Measurements from ENCODE around the gene NPRL2.

NPRL2 gene

GRCh38 chr3:50324351-50325112, 26.0 kb downstream of the NPRL2 start:
- Histone ChIP-seq H3K4me3 (ENCODE audit: low read length) (no peak overlapping the region), H3K4me1 (ENCODE audit: insufficient read depth, low read length) (peaks cover 14% of the 10 kb centered on the region), H3K27ac (ENCODE audit: low read depth, low read length) (no peak overlapping the region), H3K36me3 (ENCODE audit: insufficient read depth, low read length) (peaks cover 28% of the 10 kb centered on the region), H3K9me3 (ENCODE audit: insufficient read depth, low read depth, low read length) (no peaks in the 10 kb centered on the region), H3K9ac (ENCODE audit: low read depth, low read length) (no peak overlapping the region), H3K27me3 (ENCODE audit: insufficient read depth, low read length) (no peaks in the 10 kb centered on the region)
- 72% methylated on average over 4 of the region's 4 CpGs for WGBS

- WGBS = 88% methylated on average over 5 of the region's 5 CpGs
- Histone ChIP-seq H3K9ac (ENCODE audit: low read depth, low read length) (no peak overlapping the region), H3K27ac (ENCODE audit: low read depth, low read length) (no peak overlapping the region), H3K4me1 (ENCODE audit: insufficient read depth, low read length) (peaks cover 14% of the 10 kb centered on the region), H3K9me3 (ENCODE audit: insufficient read depth, low read depth, low read length) (no peaks in the 10 kb centered on the region), H3K4me3 (ENCODE audit: low read length) (no peak overlapping the region), H3K36me3 (ENCODE audit: insufficient read depth, low read length) (peaks cover 32% of the 10 kb centered on the region), H3K27me3 (ENCODE audit: insufficient read depth, low read length) (no peaks in the 10 kb centered on the region)
Observed at GRCh38 chr3:50323614-50324199, 26.9 kb downstream of the NPRL2 start.

- 69% methylated on average over 4 of the region's 4 CpGs for WGBS
- H3K36me3 ChIP-seq (ENCODE audit: insufficient read depth, low read length) = peaks cover 38% of the 10 kb centered on the region
- H3K9ac ChIP-seq (ENCODE audit: low read depth, low read length) = no peak overlapping the region
- H3K27ac ChIP-seq (ENCODE audit: low read depth, low read length) = no peak overlapping the region
- H3K4me1 ChIP-seq (ENCODE audit: insufficient read depth, low read length) = peaks cover 14% of the 10 kb centered on the region
- peak overlapping the region; percentile 92; the same call in 1 of the 2 replicates for H3K4me3 ChIP-seq (ENCODE audit: low read length)
- no peaks in the 10 kb centered on the region for H3K9me3 ChIP-seq (ENCODE audit: insufficient read depth, low read depth, low read length)
- no peaks in the 10 kb centered on the region for H3K27me3 ChIP-seq (ENCODE audit: insufficient read depth, low read length)
Observed at GRCh38 chr3:50323092-50323600, 27.4 kb downstream of the NPRL2 start.

- WGBS = 8% methylated on average over 31 of the region's 31 CpGs
- peaks cover 43% of the 10 kb centered on the region for H3K36me3 ChIP-seq (ENCODE audit: insufficient read depth, low read length)
- H3K4me1 ChIP-seq (ENCODE audit: insufficient read depth, low read length) = peaks cover 14% of the 10 kb centered on the region
- peak within 1 kb of the TSS; percentile 92 for H3K4me3 ChIP-seq (ENCODE audit: low read length)
- H3K27me3 ChIP-seq (ENCODE audit: insufficient read depth, low read length) = no peaks in the 10 kb centered on the region
- H3K9me3 ChIP-seq (ENCODE audit: insufficient read depth, low read depth, low read length) = no peaks in the 10 kb centered on the region
- H3K27ac ChIP-seq (ENCODE audit: low read depth, low read length) = peak within 1 kb of the TSS; percentile 99
- peak within 1 kb of the TSS; percentile 95 for H3K9ac ChIP-seq (ENCODE audit: low read depth, low read length)
Observed at GRCh38 chr3:50322386-50323091, 28.0 kb downstream of the NPRL2 start, which contains the start of gene HYAL2. Gene HYAL2, minus strand, starts transcription at chr3:50322745. Its CDS starts 2,256 bp downstream, at chr3:50320489.

GRCh38 chr3:50322115-50322385, 28.5 kb downstream of the NPRL2 start:
- peaks cover 14% of the 10 kb centered on the region for H3K4me1 ChIP-seq (ENCODE audit: insufficient read depth, low read length)
- peak overlapping the region; percentile 92 for H3K4me3 ChIP-seq (ENCODE audit: low read length)
- peaks cover 47% of the 10 kb centered on the region for H3K36me3 ChIP-seq (ENCODE audit: insufficient read depth, low read length)
- H3K27me3 ChIP-seq (ENCODE audit: insufficient read depth, low read length) = no peaks in the 10 kb centered on the region
- peak overlapping the region; percentile 64 for H3K27ac ChIP-seq (ENCODE audit: low read depth, low read length)
- no peaks in the 10 kb centered on the region for H3K9me3 ChIP-seq (ENCODE audit: insufficient read depth, low read depth, low read length)
- peak overlapping the region; percentile 77 for H3K9ac ChIP-seq (ENCODE audit: low read depth, low read length)
- WGBS = 2% methylated on average over 14 of the region's 14 CpGs

- Histone ChIP-seq H3K4me3 (ENCODE audit: low read length) (peak overlapping the region; percentile 92), H3K27ac (ENCODE audit: low read depth, low read length) (peak overlapping the region; percentile 99), H3K9ac (ENCODE audit: low read depth, low read length) (peak overlapping the region; percentile 95), H3K27me3 (ENCODE audit: insufficient read depth, low read length) (no peaks in the 10 kb centered on the region), H3K36me3 (ENCODE audit: insufficient read depth, low read length) (peaks cover 52% of the 10 kb centered on the region), H3K4me1 (ENCODE audit: insufficient read depth, low read length) (peaks cover 17% of the 10 kb centered on the region), H3K9me3 (ENCODE audit: insufficient read depth, low read depth, low read length) (no peaks in the 10 kb centered on the region)
- under 1% methylated on average over 58 of the region's 59 CpGs for WGBS
Observed at GRCh38 chr3:50321336-50322114, 29.1 kb downstream of the NPRL2 start.

GRCh38 chr3:50320853-50321335, 29.7 kb downstream of the NPRL2 start:
- WGBS = under 1% methylated on average over 45 of the region's 45 CpGs
- Histone ChIP-seq H3K9ac (ENCODE audit: low read depth, low read length) (peak overlapping the region; percentile 95), H3K4me3 (ENCODE audit: low read length) (peak overlapping the region; percentile 92), H3K36me3 (ENCODE audit: insufficient read depth, low read length) (peaks cover 52% of the 10 kb centered on the region), H3K27ac (ENCODE audit: low read depth, low read length) (peak overlapping the region; percentile 99), H3K9me3 (ENCODE audit: insufficient read depth, low read depth, low read length) (no peaks in the 10 kb centered on the region), H3K4me1 (ENCODE audit: insufficient read depth, low read length) (peaks cover 18% of the 10 kb centered on the region), H3K27me3 (ENCODE audit: insufficient read depth, low read length) (no peaks in the 10 kb centered on the region)

GRCh38 chr3:50319894-50320625, 30.5 kb downstream of the NPRL2 start:
- H3K9ac ChIP-seq (ENCODE audit: low read depth, low read length) = peak overlapping the region; percentile 95
- H3K36me3 ChIP-seq (ENCODE audit: insufficient read depth, low read length) = peaks cover 44% of the 10 kb centered on the region
- WGBS = 93% methylated on average over 29 of the region's 29 CpGs
- H3K4me1 ChIP-seq (ENCODE audit: insufficient read depth, low read length) = peaks cover 18% of the 10 kb centered on the region
- no peak overlapping the region; the same call in 1 of the 2 replicates for H3K27ac ChIP-seq (ENCODE audit: low read depth, low read length)
- H3K9me3 ChIP-seq (ENCODE audit: insufficient read depth, low read depth, low read length) = no peaks in the 10 kb centered on the region
- no peaks in the 10 kb centered on the region for H3K27me3 ChIP-seq (ENCODE audit: insufficient read depth, low read length)
- H3K4me3 ChIP-seq (ENCODE audit: low read length) = peak overlapping the region; percentile 92

- no peaks in the 10 kb centered on the region for H3K27me3 ChIP-seq (ENCODE audit: insufficient read depth, low read length)
- H3K36me3 ChIP-seq (ENCODE audit: insufficient read depth, low read length) = peaks cover 40% of the 10 kb centered on the region
- H3K4me1 ChIP-seq (ENCODE audit: insufficient read depth, low read length) = peaks cover 18% of the 10 kb centered on the region
- H3K27ac ChIP-seq (ENCODE audit: low read depth, low read length) = no peak overlapping the region
- H3K4me3 ChIP-seq (ENCODE audit: low read length) = no peak overlapping the region
- H3K9ac ChIP-seq (ENCODE audit: low read depth, low read length) = no peak overlapping the region
- no peaks in the 10 kb centered on the region for H3K9me3 ChIP-seq (ENCODE audit: insufficient read depth, low read depth, low read length)
- WGBS = 94% methylated on average over 16 of the region's 16 CpGs
Observed at GRCh38 chr3:50319181-50319893, 31.2 kb downstream of the NPRL2 start.

- H3K36me3 ChIP-seq (ENCODE audit: insufficient read depth, low read length) = peaks cover 40% of the 10 kb centered on the region
- WGBS = 96% methylated on average over 10 of the region's 10 CpGs
Observed at GRCh38 chr3:50318615-50319014, 32.0 kb downstream of the NPRL2 start.

More at GRCh38 chr3:50318615-50319014, 32.0 kb downstream of the NPRL2 start:
- no peaks in the 10 kb centered on the region for H3K9me3 ChIP-seq (ENCODE audit: insufficient read depth, low read depth, low read length)
- no peaks in the 10 kb centered on the region for H3K27me3 ChIP-seq (ENCODE audit: insufficient read depth, low read length)
- H3K4me1 ChIP-seq (ENCODE audit: insufficient read depth, low read length) = peaks cover 18% of the 10 kb centered on the region
- no peak overlapping the region for H3K27ac ChIP-seq (ENCODE audit: low read depth, low read length)
- H3K9ac ChIP-seq (ENCODE audit: low read depth, low read length) = no peak overlapping the region
- no peak overlapping the region for H3K4me3 ChIP-seq (ENCODE audit: low read length)
